Embryonic facial prominence (tissue), 1 donor: ENCODE results near the gene RESP18.

Experiments used
- DNase-seq: peaks from one replicate; pipeline ENCODE4 v3.0.0-alpha.2; 2016; ENCODE audit errors: extremely low spot score

RESP18 gene

GRCh38 chr2:219332542-219332941 lies at the start of gene RESP18:
TSS of gene RESP18 (minus strand) at chr2:219332744.
- DNase-seq, result no peak

DNA sequence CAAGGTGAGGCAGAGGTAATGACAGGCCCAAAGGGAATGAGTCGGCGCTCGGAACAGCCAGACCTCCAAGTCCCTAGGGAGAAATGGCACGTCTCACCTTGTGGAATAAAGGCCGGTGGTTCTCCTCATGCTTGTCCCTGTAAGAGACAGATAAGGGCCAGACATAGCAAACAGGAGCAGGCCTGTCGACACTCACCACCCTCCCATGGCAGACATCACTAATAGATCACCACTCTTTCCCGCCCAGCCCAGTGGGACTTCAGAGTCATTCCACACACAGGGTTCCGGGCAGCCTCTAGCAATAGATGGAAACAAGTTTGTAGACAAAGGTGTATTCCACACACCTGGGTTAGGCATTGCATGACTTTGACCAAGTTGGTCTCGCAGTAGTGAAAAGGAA lies 48.9 kb upstream of the RESP18 start:
- no peak for DNase-seq

- DNase-seq, result no peak
Measured at GRCh38 chr2:219380926-219381325, 48.4 kb upstream of the RESP18 start.

GRCh38 chr2:219378163-219378851 lies 45.8 kb upstream of the RESP18 start:
- DNase-seq, result no peak

DNA sequence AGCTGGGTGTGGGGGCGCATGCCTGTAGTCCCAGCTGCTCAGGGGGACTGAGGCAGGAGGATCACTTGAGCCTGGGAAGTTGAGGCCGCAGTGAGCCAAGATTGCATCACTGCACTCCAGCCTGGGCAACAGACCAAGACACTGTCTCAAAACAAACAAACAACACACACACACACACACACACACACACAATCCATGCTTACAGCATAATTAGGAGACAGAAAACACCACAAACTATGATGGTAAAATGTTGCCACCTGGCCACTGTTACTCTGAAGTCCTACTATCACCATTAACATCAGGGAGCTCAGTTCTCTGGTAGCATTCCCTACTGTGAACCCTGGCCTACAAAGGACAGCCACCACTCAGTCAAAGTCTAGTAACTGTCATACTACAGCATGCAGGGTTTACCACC lies 36.9 kb upstream of the RESP18 start:
- no peak for DNase-seq

GRCh38 chr2:219368690-219369191 lies 36.2 kb upstream of the RESP18 start:
- no peak for DNase-seq

DNA sequence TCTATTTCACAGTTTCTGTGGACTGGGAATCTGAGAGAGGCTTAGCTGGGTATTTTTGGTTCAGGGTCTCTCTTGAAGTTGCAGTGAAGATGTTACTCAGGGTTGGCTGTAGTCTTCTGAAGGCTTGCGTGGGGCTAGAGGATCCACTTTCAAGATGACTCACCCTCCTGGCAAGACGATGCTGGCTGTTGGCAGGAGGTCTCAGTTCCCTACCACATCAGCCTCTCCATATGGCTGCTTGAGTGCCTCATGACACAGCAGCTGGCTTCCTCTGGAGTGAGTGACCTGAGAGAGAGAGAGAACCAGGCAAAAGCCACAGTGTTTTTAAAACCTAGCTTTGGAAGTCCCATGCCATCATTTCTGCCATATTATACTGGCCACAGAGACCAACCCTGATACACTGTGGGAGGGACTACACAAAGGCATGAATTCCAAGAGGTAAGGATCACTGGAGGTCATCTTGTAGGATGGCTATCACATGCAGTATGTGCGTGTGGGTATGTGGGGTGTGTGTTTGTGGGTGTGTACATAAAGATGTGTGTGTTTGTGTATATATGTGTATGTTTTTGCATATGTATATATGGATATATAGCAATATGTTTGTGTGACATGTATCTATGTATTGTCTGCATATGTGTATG lies 30.1 kb upstream of the RESP18 start:
- no peak for DNase-seq

- DNase-seq, result no peak
Measured at GRCh38 chr2:219362072-219362471, 29.5 kb upstream of the RESP18 start.

DNA sequence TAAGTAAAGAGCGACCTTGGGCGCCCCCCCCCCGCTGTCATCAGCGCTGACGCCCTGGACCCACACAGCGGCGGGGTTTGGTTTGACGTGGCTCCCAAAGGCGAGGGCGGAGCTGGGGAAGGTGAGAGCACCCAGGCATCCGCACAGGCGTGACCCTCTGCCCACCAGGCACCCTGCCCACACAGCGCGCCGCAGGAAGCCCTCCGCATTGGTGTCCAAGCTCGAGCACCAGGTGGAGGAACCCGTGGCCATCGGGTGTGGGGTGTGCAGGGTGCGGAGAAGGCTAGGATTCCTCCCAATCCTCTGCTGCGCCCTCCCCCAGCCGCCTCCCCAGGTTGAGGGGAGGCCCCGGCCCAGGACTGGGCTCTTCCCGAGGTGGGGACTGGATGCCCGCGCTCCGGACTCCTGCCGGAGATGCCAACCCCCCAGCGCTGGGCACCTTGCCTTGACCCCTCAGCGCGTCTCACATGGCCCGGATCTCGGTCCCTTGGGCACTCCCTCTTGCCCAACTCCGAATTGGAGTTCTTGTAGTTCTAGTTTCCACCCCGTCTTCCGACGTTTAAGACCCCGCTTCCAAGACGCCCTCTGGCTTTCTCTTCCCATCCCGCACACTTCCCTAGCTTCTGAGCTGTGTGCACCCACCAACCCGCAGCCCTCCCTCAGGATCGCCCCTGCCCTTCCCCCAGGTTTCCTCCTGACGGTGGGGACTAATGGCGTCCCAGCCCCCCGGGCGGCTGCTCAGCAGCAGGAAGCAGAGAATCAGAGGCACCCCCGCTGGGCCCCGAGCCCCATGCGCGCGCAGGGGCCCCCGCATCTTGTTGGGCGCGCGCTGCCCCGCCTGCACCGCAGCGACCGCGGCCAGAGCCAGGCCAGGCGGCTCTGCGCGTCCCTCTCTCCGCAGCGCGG lies 25.9 kb upstream of the RESP18 start:
- DNase-seq, result no peak

DNA sequence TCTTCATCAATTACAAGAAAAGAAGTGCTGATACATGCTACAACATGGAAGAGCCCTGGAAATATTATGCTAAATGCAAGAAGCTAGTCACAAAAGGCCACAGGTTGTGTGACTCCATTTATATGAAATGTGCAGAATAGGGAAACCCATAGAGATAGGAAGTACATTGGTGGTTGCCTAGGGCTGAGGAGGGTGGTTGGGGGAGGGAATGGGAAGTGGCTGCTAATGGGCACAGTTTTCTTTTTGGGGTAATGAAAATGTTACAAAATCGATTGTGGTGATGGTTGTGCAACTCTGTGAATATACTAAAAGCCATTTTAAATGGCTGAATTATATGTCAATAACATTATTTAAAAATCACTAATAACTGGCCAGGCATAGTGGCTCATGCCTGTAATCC lies 24.3 kb upstream of the RESP18 start:
- no peak for DNase-seq

- no peak for DNase-seq
Measured at GRCh38 chr2:219354582-219354981, 22.0 kb upstream of the RESP18 start.

GRCh38 chr2:219353129-219353528 lies 20.6 kb upstream of the RESP18 start:
- no peak for DNase-seq

- DNase-seq, result no peak
Measured at GRCh38 chr2:219352448-219353023, 20.0 kb upstream of the RESP18 start.

DNA sequence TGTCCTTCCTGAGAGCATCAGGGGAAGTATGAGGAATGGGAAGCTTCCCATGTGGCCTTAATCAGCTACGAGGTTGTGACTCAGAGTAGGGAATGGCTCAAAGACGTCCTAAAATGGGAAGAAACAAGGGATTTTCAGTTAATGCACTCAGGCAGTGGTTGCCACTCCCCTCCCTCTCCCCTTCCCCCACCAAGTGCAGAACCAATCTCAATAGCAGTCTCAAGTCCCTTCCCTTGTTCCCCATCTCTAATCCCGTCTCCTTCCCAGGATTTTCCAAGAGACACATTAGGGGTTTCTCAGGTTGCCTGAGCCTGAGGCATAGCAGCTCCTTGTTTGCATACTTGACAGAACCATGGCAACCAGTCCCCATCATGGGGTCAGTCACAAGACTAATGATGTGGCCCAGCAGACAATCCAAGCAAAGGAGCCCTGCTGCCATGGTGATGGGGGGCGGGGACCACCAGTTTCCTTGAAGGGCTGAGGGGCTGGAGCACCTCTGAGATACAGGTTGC lies 18.2 kb upstream of the RESP18 start:
- DNase-seq, result no peak

GRCh38 chr2:219350215-219350614 lies 17.7 kb upstream of the RESP18 start:
- no peak for DNase-seq

GRCh38 chr2:219344751-219345430 lies 12.3 kb upstream of the RESP18 start:
- DNase-seq, result no peak

DNA sequence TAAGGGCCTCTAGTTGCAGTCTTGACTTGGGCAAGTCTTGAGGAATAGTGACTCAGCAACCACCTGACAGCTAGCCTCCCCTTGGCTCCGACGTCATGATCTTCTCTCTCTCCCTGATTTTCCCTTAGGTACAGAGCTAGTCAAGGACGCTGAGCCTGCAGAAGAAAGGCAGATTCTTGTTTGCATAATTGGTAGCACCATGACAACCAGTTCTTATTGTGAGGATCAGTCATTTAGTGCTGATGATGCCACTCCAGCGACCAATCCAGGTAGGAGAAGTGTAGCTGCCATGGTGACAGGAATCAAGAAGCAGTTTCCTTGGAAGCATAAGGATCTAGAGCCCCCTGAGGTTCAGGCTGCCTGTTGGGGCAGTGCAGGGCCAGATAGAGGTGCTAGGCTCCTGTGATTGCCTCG lies 2.8 kb upstream of the RESP18 start:
- DNase-seq, result no peak

DNA sequence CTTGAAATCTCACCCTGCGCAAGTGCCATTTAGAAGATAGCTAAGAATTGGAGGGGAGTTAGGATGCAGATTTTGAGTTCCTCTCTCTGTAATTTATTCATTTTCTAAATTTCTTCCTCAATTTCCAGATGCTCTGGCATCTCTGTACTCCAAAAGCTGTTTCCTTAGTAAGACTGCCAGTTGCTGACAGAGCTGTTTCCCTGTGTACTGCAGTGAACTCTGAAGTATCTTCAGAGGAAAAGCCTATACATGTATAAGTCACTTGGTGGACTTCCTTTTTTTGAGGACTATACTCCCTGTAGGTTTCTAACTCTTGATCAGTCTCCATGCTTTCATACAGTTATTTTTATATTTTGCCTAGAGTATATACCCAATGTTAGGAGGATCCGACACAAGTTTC lies 1.5 kb upstream of the RESP18 start:
- DNase-seq, result no peak

DNA sequence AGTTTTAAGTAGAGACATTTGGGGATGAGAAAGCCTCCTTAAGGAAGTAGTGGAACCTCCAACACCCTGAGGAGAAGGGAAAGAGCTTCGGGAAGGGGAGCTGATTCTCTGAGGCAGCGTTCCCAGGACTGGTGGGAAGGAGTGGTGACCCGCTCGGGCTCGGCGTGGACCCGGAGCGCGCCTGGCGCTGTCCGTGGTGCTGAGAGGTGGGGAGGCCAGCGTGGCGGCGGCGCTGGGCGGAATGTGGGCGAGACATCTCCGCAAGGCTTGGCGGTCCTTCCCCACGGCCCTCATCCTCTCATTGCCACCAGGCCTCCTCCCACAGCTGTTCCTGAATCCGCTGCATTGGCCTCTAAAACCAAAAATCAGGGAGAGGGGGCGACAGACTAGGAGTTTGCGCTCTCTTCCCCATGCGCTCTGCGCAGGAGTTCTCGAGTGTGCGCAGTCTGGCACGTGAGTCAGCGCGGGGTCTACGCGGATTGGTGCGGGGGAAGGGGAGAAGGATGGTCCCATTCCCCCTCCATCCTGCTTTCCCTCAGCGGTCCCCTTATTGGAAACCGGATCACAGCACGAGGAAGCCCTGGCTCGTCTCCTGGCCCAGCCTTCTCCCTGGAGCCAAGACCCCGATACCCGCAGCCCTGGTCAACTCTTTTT lies 857 bp downstream of the RESP18 start:
- DNase-seq, result no peak

DNA sequence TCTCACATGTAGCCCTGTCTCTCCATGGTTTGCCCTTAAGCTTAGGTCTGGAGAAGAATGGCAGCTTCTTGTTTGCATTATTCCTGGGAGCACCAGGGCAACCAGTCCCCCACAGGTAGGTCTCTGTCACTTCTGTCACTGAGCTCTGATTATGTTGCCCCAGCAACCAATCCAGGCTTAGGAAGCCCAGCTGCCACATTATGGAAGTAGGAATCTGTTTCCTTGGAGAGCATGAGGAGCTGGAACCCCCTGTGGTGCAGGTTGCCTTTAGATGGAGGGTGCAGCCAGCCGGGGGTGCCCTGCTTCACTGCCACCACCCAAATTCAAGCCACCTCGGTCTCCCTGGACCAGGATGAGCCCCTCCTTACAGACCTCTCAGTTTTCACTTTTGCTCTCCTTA lies 4.8 kb downstream of the RESP18 start:
- DNase-seq, result no peak
